ENCODE results near the gene NANOS3.
"Not testable (repeated sequence)": the region's sequence is repeated elsewhere in the genome, so short reads cannot be mapped to it uniquely, and the experiment has no call there.

Gene NANOS3

GRCh38 chr19:13843104-13843921, 33.6 kb upstream of the NANOS3 start:
- no peak for DNase-seq

DNA sequence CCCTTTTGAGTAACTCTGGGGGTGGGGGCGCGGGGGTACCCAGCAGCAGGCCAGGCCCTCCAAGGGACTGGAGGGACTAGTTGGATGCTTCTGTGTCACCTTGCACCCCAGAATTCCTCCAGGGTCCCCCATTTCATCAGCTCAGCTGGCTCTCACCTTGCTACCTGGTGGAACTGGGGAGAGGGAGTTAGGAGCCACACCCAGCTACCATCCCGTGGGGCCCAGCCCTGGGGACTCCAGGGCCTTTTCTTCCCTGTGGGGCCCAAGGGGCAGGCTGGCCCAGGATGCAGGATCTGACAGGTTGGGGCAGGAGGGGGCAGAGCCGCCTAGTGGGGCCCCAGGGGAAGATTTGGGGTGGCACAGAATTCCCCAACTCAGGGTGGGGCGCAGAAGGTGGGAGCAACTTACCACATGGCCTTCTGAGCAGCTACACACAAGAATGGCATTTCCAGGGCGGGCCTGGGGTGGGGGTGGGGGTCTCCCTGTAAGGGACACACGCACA, 32.8 kb upstream of the NANOS3 start:
- DNase-seq = no peak

- DNase-seq = peak; percentile 88 to 93
These were observed 30.2 kb upstream of the NANOS3 start for GRCh38 chr19:13846557-13847406.

GRCh38 chr19:13847407-13848339, 29.3 kb upstream of the NANOS3 start:
- DNase-seq = peak; percentile 72 to 74

DNA sequence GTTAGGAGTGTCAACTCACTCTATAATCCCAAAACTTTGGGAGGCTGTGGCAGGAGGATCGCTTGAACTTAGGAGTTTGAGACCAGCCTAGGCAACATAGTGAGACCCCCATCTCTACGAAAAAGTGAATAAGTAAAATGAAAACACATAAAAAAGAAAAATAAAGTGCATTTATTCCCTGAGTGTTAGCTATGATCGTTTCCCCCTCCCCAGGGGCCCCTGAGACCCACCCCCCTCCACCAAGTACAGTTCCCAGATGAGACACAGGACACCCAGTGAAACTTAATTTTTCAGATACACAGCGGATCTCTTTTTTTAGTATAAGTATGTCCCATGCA, 28.6 kb upstream of the NANOS3 start:
- DNase-seq = no peak

GRCh38 chr19:13848798-13849676, 27.9 kb upstream of the NANOS3 start:
- no peak for DNase-seq

GRCh38 chr19:13849991-13850909, 26.7 kb upstream of the NANOS3 start:
- peak; percentile 67 to 75 for DNase-seq

GRCh38 chr19:13850910-13851733, 25.8 kb upstream of the NANOS3 start:
- no peak for DNase-seq

GRCh38 chr19:13851734-13852114, 25.2 kb upstream of the NANOS3 start:
- DNase-seq = not testable (repeated sequence)

- DNase-seq = not testable (repeated sequence)
These were observed 24.7 kb upstream of the NANOS3 start for GRCh38 chr19:13852171-13852707.

DNA sequence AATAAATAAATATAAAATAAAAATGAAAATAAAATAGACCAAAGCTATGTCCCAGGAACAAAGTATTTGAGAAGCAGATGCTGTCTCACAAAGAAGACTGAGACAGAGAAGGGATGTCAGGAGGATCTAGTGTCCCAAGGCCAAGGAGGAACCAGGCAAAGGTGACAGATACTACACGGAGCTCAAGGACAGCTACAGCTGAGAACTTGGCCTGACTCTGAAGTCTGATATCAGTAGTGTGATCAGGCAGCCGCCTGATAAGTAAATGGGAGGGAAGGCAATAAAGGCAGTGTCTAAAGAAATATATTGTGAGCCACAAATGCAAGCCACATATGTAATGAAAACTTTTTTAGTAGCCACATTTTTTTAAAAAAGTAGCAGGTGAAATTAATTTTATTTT, 20.4 kb upstream of the NANOS3 start:
- no peak for DNase-seq

- DNase-seq = no peak
These were observed 17.5 kb upstream of the NANOS3 start for GRCh38 chr19:13859361-13859880.

- no peak for DNase-seq
These were observed 16.1 kb upstream of the NANOS3 start for GRCh38 chr19:13860679-13861391.

- DNase-seq = no peak
These were observed 15.6 kb upstream of the NANOS3 start for GRCh38 chr19:13861392-13861713.

GRCh38 chr19:13861714-13862531, 15.0 kb upstream of the NANOS3 start:
- DNase-seq = peak; percentile 91 to 93

DNA sequence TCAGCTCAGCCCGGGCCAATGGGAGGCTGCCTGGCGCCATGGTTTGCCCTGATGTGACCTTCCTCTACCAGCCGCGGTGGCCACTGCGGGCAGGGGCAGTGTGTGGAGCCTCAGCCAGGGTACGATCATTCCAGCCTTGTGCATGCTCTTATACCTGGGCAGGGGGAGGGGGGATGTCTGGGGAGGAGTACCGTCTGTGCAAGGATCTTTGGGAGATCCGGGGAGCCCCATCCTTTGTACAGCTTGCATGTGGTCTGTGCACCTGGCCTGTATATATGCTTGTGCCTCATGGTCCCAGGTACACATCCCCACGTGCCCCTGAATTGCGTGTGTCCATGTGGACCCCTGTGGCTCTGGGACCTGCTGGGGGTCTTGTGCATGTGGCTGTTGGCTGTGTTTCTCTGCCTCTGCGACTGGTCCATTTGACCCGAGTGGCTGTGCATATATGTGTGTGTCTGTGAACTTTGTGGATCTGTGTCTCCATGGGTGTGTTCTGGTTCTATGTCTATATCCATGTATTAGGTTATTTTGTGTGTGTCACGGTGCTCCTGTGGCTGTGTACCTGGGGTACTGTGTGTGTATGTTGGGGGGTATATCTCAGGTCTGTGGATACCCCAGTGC, 12.8 kb upstream of the NANOS3 start:
- no peak for DNase-seq
